Measurements from ENCODE around the gene GGNBP2. TPM values are rescaled to one million over a fixed set of nuclear protein-coding genes. Genes with fewer than 3 reads are reported as not detected.
A peak's percentile ranks its signal among the peaks of the same experiment; 100 is the strongest.

GGNBP2 gene
- total RNA-seq, 6 experiments from 2014 or later = 53.1 to 62.8 (median 54.2) TPM

DNA sequence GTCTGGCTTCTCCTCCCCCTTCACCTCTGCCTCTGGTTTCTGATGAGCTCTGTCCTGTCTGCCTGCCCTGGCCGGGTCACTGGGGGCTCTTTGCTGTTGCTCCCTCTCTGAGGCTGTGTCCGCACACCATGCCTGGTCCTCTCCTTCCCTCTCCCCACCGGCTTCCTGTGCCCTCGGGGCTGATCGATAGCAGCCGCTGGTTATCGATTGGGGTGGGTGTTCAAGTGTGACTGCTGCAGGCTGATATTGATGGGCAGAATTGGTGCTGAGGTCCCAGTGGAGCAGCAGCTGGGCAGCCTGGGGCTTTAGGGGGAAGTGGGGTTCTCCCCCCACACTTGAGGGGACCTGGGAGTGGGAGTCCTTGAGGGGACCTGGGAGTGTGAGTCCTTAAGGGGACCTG lies 73.1 kb downstream of the GGNBP2 start:
- DNase-seq = no peak
- Mint-ChIP-seq H3K36me3 (ENCODE audit: low read depth) (no peaks in the 10 kb centered on the region), H3K9me3 (no peaks in the 10 kb centered on the region), H3K4me3 (no peak overlapping the region), H3K4me1 (ENCODE audit: low read depth) (no peaks in the 10 kb centered on the region), H3K27me3 (ENCODE audit: insufficient read depth) (peaks cover 8% of the 10 kb centered on the region), H3K27ac (no peak overlapping the region)
- TF ChIP-seq, protein P1, sequence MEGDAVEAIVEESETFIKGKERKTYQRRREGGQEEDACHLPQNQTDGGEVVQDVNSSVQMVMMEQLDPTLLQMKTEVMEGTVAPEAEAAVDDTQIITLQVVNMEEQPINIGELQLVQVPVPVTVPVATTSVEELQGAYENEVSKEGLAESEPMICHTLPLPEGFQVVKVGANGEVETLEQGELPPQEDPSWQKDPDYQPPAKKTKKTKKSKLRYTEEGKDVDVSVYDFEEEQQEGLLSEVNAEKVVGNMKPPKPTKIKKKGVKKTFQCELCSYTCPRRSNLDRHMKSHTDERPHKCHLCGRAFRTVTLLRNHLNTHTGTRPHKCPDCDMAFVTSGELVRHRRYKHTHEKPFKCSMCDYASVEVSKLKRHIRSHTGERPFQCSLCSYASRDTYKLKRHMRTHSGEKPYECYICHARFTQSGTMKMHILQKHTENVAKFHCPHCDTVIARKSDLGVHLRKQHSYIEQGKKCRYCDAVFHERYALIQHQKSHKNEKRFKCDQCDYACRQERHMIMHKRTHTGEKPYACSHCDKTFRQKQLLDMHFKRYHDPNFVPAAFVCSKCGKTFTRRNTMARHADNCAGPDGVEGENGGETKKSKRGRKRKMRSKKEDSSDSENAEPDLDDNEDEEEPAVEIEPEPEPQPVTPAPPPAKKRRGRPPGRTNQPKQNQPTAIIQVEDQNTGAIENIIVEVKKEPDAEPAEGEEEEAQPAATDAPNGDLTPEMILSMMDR (IDR thresholded peaks at IDR 0.05) = no peak

DNA sequence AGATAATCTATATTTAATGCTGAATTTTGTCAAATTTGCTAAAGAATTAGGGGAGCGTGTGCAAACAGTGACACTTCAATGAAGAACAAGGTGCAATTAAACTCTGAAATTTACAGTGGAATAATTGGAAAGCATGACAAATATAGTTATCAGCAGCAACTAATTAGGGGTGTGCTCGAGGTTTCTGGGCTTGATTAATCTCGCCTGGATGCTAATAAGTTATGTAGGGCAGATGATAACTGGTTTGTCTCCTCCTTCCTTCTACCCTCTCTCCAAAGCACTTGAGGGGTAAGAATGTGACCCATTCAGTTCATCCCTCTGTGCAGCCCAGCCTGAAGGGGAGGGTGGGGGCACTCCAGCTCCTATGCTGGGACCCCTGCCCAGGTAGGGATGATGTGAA lies 78.6 kb downstream of the GGNBP2 start:
- DNase-seq = no peak
- H3K4me3 Mint-ChIP-seq = no peak overlapping the region
- H3K9me3 Mint-ChIP-seq = no peaks in the 10 kb centered on the region
- H3K4me1 Mint-ChIP-seq (ENCODE audit: low read depth) = no peaks in the 10 kb centered on the region
- no peak overlapping the region for H3K27ac Mint-ChIP-seq
- TF ChIP-seq, protein P1 (IDR thresholded peaks at IDR 0.05) = no peak
- no peaks in the 10 kb centered on the region for H3K36me3 Mint-ChIP-seq (ENCODE audit: low read depth)
- H3K27me3 Mint-ChIP-seq (ENCODE audit: insufficient read depth) = peaks cover 12% of the 10 kb centered on the region

DNA sequence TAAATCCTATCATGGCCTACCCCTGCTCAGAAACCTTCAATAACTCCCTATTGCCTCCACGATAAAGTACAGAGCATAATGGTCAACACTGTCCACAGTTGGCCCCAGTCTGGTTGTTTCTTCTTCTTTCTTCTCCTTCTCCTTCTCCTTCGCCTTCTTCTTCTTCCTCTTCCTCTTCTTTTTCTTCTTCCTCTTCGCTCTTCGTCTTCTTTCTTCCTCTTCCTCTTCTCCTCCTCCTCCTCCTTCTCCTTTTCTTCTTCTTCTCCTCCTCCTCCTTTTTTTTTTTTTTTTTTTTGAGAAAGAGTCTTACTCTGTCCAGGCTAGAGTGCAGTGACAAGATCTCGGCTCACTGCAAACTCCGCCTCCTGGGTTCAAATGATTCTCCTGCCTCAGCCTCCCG lies 80.5 kb downstream of the GGNBP2 start:
- TF ChIP-seq, protein P1 (IDR thresholded peaks at IDR 0.05) = no peak
- Mint-ChIP-seq H3K4me3 (no peak overlapping the region), H3K4me1 (ENCODE audit: low read depth) (no peaks in the 10 kb centered on the region), H3K27ac (no peak overlapping the region), H3K27me3 (ENCODE audit: insufficient read depth) (peaks cover 10% of the 10 kb centered on the region), H3K36me3 (ENCODE audit: low read depth) (no peaks in the 10 kb centered on the region), H3K9me3 (no peaks in the 10 kb centered on the region)
- no peak for DNase-seq

DNA sequence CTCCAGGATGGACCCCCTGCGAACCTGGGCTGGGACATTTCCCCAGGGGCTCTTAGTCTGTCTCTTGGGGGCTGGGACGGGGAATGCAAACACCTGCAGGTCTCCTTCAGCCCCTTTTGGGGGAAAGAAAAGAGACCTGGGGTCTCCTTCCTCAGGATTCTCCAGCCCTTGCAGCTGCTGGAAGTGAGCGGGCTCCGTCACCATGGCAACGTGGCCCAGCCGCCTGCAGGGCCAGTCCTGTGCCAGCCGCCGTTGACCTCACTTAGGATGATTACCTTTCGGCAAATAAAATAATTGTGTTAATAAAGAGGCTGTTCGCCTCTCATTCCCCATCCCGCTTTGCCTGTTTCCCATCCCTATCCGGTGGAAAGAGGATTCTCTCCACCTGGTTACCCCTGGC lies 82.4 kb downstream of the GGNBP2 start:
- no peaks in the 10 kb centered on the region for H3K9me3 Mint-ChIP-seq
- no peaks in the 10 kb centered on the region for H3K36me3 Mint-ChIP-seq (ENCODE audit: low read depth)
- DNase-seq = no peak
- H3K4me1 Mint-ChIP-seq (ENCODE audit: low read depth) = no peaks in the 10 kb centered on the region
- TF ChIP-seq, protein P1 (IDR thresholded peaks at IDR 0.05) = no peak
- no peak overlapping the region for H3K4me3 Mint-ChIP-seq
- peaks cover 23% of the 10 kb centered on the region for H3K27me3 Mint-ChIP-seq (ENCODE audit: insufficient read depth)
- H3K27ac Mint-ChIP-seq = no peak overlapping the region

DNA sequence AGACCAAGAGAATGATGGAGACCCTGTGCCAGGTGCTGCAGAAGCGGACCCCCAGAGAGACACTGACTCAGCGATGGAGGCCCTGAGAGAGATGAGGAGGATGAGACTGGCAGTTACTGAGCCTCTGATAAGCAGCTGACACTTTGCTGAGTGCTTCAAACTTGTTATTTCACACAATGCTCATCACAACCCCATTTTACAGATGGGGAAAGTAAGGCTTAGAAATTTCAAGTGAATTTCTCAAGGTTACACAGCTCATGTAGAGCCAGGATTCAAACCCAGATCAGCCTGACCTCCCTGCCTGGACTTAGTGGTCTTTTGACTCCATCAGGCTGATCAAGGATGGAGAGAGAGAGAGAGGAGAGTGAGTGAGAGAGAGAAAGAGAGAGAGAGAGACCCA lies 83.9 kb downstream of the GGNBP2 start:
- H3K9me3 Mint-ChIP-seq = no peaks in the 10 kb centered on the region
- H3K27ac Mint-ChIP-seq = no peak overlapping the region
- H3K4me1 Mint-ChIP-seq (ENCODE audit: low read depth) = no peaks in the 10 kb centered on the region
- peaks cover 27% of the 10 kb centered on the region for H3K27me3 Mint-ChIP-seq (ENCODE audit: insufficient read depth)
- H3K36me3 Mint-ChIP-seq (ENCODE audit: low read depth) = no peaks in the 10 kb centered on the region
- no peak overlapping the region for H3K4me3 Mint-ChIP-seq
- no peak for DNase-seq
- TF ChIP-seq, protein P1 (IDR thresholded peaks at IDR 0.05) = no peak

DNA sequence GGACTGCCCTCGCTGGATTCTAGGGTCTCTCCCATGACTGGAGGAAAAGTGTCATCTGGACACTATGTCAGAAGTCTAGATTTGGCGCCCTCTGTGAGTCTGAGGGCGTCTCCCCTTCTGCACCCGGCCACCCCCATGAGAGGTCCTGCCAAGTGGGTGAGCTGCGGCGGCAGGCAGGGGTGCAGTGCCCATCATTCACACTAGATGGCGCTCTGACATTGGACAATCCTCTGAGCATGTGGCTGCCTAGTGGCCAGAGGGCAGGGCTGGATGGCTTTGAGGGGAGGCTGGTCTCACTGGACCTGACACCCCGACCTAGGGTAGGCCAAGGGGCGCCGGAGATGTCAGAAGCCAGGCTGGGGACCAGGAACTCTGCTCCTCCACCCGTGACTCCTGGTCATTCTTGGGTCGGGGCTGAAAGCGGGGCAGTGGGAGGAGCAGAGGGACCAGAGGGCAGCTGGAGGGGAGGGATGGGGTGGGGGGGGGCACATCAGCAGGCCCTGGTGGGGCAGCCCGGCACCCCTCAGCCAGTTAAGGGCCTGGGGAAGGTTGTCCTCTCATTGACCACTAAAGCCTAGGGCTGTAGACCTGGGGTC lies 84.6 kb downstream of the GGNBP2 start:
- H3K4me1 Mint-ChIP-seq (ENCODE audit: low read depth) = no peaks in the 10 kb centered on the region
- TF ChIP-seq, protein P1 (IDR thresholded peaks at IDR 0.05) = peak; percentile 100
- no peaks in the 10 kb centered on the region for H3K36me3 Mint-ChIP-seq (ENCODE audit: low read depth)
- no peaks in the 10 kb centered on the region for H3K9me3 Mint-ChIP-seq
- H3K27ac Mint-ChIP-seq = no peak overlapping the region
- DNase-seq = peak; percentile 58
- peaks cover 27% of the 10 kb centered on the region for H3K27me3 Mint-ChIP-seq (ENCODE audit: insufficient read depth)
- H3K4me3 Mint-ChIP-seq = no peak overlapping the region

Data from HFFc6 (cell line).